ENCODE measurements around the gene IGFBPL1. TPM values are rescaled to one million over a fixed set of nuclear protein-coding genes. Genes with fewer than 3 reads are reported as not detected.

The IGFBPL1 gene
- total and polyA plus RNA-seq, 2 donors from 2014 or later, result 0.22 TPM; not detected in 1

DNA sequence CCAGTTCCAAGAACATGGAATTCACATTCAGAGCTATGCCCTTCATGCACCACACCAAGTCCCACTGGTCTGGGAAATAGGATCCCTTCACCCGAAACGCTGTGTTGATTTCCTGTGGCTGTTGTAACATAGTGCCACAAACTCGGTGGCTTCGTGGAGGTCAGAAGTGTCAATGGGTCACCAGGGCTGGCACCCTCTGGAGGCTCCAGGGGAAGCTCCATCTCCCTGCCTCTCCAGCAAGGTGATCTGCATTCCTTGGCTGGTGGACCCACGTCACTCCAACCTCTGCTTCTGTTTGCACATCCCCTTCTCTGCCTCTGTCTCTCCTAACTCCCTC is 60.7 kb downstream of the IGFBPL1 start:
- intact Hi-C loops (cut with DNase I), result loop anchor here (10.0 kb wide), 1 partner anchor 449 kb away; no protein-coding TSS in a partner anchor
- no peak overlapping the region for H3K9ac ChIP-seq (ENCODE audit: low read length in 3 of 3)
- H3K36me3 ChIP-seq (ENCODE audit: control insufficient read depth in 2 of 3, insufficient read depth in 3 of 3, low read length in 3 of 3), result no peaks in the 10 kb centered on the region
- TF ChIP-seq, protein P1, sequence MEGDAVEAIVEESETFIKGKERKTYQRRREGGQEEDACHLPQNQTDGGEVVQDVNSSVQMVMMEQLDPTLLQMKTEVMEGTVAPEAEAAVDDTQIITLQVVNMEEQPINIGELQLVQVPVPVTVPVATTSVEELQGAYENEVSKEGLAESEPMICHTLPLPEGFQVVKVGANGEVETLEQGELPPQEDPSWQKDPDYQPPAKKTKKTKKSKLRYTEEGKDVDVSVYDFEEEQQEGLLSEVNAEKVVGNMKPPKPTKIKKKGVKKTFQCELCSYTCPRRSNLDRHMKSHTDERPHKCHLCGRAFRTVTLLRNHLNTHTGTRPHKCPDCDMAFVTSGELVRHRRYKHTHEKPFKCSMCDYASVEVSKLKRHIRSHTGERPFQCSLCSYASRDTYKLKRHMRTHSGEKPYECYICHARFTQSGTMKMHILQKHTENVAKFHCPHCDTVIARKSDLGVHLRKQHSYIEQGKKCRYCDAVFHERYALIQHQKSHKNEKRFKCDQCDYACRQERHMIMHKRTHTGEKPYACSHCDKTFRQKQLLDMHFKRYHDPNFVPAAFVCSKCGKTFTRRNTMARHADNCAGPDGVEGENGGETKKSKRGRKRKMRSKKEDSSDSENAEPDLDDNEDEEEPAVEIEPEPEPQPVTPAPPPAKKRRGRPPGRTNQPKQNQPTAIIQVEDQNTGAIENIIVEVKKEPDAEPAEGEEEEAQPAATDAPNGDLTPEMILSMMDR (IDR thresholded peaks at IDR 0.05; ENCODE audit: borderline replicate concordance, extremely low read depth, insufficient read depth), result no peak
- no peaks in the 10 kb centered on the region for H3K9me3 ChIP-seq (ENCODE audit: control insufficient read depth in 2 of 3, insufficient read depth in 1 of 3, low read length in 3 of 3)
- FAIRE-seq, result no peak
- H3K4me3 ChIP-seq (ENCODE audit: low read length in 3 of 3), result no peak overlapping the region
- H3K27ac ChIP-seq (ENCODE audit: low read depth in 2 of 2, low read length in 2 of 2), result no peak overlapping the region
- no peak for DNase-seq
- H3K27me3 ChIP-seq (ENCODE audit: control insufficient read depth, insufficient read depth, low read length), result no peaks in the 10 kb centered on the region
- H3K4me1 ChIP-seq (ENCODE audit: control insufficient read depth in 2 of 3, insufficient read depth in 2 of 3, low read depth in 1 of 3, low read length in 3 of 3), result peaks cover 0 to 13% (median 10%) of the 10 kb centered on the region in 3 donors

DNA sequence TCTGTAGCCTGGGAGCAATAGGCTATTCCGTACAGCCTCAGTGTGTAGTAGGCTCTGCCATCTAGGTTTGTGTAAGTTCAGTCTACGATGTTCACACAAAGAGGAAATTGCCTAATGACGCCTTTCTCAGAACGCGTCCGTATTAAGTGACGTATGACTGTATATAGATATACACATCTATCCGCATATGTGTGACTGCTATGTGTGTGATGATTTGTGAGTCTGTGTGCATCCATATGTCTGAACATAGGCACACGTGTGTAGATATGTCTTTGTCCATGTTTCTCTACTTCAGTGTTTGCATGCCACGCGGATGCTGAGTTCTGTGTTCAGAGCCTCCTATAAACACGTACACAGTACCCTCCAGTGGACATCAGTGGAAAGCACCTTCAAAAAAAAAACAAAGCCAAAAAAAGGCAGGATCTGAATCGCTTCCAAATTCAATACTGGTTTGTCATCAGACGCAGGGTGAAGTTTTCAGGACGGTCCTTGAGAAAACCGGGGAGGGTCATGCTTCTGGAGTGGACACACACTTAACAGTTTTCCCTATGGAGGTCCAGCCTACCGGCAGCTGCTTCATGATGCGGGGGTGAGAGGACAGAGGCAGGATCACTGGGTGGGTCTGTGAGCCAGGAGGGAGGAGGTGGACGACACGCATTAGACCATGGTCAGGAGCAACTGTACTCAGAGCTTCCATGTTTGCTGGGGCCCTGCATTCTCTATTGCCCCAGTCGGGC is 61.2 kb downstream of the IGFBPL1 start:
- intact Hi-C loops (cut with DNase I), result loop anchor here (10.0 kb wide), 1 partner anchor 448 kb away; no protein-coding TSS in a partner anchor

DNA sequence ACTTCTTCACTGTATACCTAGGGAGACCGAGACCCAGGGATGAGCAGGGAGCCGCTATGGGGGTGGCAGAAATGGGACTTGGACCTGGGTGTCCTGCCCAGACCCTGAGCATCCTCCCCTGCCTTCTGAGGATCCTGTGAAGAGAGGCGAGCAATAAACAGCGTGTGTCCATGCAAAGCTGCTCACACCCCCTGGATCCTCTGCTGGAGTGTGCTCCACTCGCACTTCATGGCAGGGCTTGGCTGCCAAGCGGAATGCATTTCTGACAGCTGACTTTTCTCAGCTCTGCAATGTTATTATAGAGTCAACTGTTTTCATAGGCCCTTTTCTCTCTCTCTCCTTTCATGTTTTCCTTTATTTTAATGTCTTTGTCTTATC is 62.8 kb downstream of the IGFBPL1 start:
- peak in 4 of 5 donors; percentile 38 to 79 (median 61) for DNase-seq
- peaks cover 0 to 16% (median 14%) of the 10 kb centered on the region in 3 donors for H3K4me1 ChIP-seq (ENCODE audit: control insufficient read depth in 2 of 3, insufficient read depth in 2 of 3, low read depth in 1 of 3, low read length in 3 of 3)
- TF ChIP-seq, protein P1 (IDR thresholded peaks at IDR 0.05; ENCODE audit: borderline replicate concordance, extremely low read depth, insufficient read depth), result no peak
- intact Hi-C loops (cut with DNase I), result loop anchor here (10.0 kb wide), 1 partner anchor 447 kb away; no protein-coding TSS in a partner anchor
- no peaks in the 10 kb centered on the region for H3K36me3 ChIP-seq (ENCODE audit: control insufficient read depth in 2 of 3, insufficient read depth in 3 of 3, low read length in 3 of 3)
- no peak overlapping the region for H3K27ac ChIP-seq (ENCODE audit: low read depth in 2 of 2, low read length in 2 of 2)
- H3K4me3 ChIP-seq (ENCODE audit: low read length in 3 of 3), result no peak overlapping the region
- H3K27me3 ChIP-seq (ENCODE audit: control insufficient read depth, insufficient read depth, low read length), result no peaks in the 10 kb centered on the region
- no peak for FAIRE-seq
- no peak overlapping the region for H3K9ac ChIP-seq (ENCODE audit: low read length in 3 of 3)
- H3K9me3 ChIP-seq (ENCODE audit: control insufficient read depth in 2 of 3, insufficient read depth in 1 of 3, low read length in 3 of 3), result no peaks in the 10 kb centered on the region

More for the DNA sequence above, 61.2 kb downstream of the IGFBPL1 start:
- Histone ChIP-seq H3K9ac (ENCODE audit: low read length in 3 of 3) (no peak overlapping the region), H3K9me3 (ENCODE audit: control insufficient read depth in 2 of 3, insufficient read depth in 1 of 3, low read length in 3 of 3) (no peaks in the 10 kb centered on the region), H3K27ac (ENCODE audit: low read depth in 2 of 2, low read length in 2 of 2) (no peak overlapping the region), H3K27me3 (ENCODE audit: control insufficient read depth, insufficient read depth, low read length) (no peaks in the 10 kb centered on the region), H3K4me1 (ENCODE audit: control insufficient read depth in 2 of 3, insufficient read depth in 2 of 3, low read depth in 1 of 3, low read length in 3 of 3) (peaks cover 0 to 13% (median 10%) of the 10 kb centered on the region in 3 donors), H3K4me3 (ENCODE audit: low read length in 3 of 3) (no peak overlapping the region), H3K36me3 (ENCODE audit: control insufficient read depth in 2 of 3, insufficient read depth in 3 of 3, low read length in 3 of 3) (no peaks in the 10 kb centered on the region)
- DNase-seq (peak in 4 of 5 donors; percentile 57 to 89 (median 68)), FAIRE-seq (peak; percentile 29)
- TF ChIP-seq, protein P1 (IDR thresholded peaks at IDR 0.05; ENCODE audit: borderline replicate concordance, extremely low read depth, insufficient read depth), result peak; percentile 72
